MCF 10A (cell line): ENCODE data around the gene PACSIN2. TPM values are rescaled to one million over a fixed set of nuclear protein-coding genes. Genes with fewer than 3 reads are reported as not detected.

Experiments
- BruUV-seq: library from RNA; stranded (reverse); fragments of 400-500 nt; replicated peaks from 2 replicates; lab custom pipeline; 2021; lab: Mats Ljungman, UMichigan
- CTCF ChIA-PET: fragments of 300-600 bp; sonication (Branson Sonifier 250); formaldehyde crosslinking; extraction: SDS; loops from one replicate; lab custom pipeline; 2021; ENCODE audit warnings: antibody characterized with exemption, inconsistent platforms; lab: Yijun Ruan, JAX
- POLR2A ChIA-PET: fragments of 300-600, 350-650 bp; sonication (Branson Sonifier 250); formaldehyde crosslinking; extraction: SDS; loops from one replicate; lab custom pipeline; 2020; ENCODE audit warnings: antibody characterized with exemption, inconsistent platforms; lab: Yijun Ruan, JAX
- DNase-seq: peaks from one replicate; pipeline ENCODE4 v3.0.0-alpha.2; 2018; ENCODE audit not compliant: unreplicated experiment
- H3K27ac Mint-ChIP-seq: one replicate; pipeline ENCODE4 v1.8.0; 2022; ENCODE audit warnings: mild to moderate bottlenecking, low read depth, mixed read lengths; ENCODE audit not compliant: unreplicated experiment
- H3K27me3 Mint-ChIP-seq: one replicate; pipeline ENCODE4 v1.8.0; 2022; ENCODE audit warnings: mixed read lengths; ENCODE audit not compliant: insufficient read depth, unreplicated experiment
- H3K36me3 Mint-ChIP-seq: one replicate; pipeline ENCODE4 v1.8.0; 2022; ENCODE audit warnings: mild to moderate bottlenecking, moderate library complexity, mixed read lengths; ENCODE audit not compliant: insufficient read depth, unreplicated experiment
- H3K4me1 Mint-ChIP-seq: one replicate; pipeline ENCODE4 v1.8.0; 2022; ENCODE audit warnings: mixed read lengths; ENCODE audit not compliant: insufficient read depth, unreplicated experiment
- H3K4me3 Mint-ChIP-seq: one replicate; pipeline ENCODE4 v1.8.0; 2022; ENCODE audit warnings: mild to moderate bottlenecking, moderate library complexity, mixed read lengths; ENCODE audit not compliant: unreplicated experiment
- H3K9me3 Mint-ChIP-seq: one replicate; pipeline ENCODE4 v1.8.0; 2022; ENCODE audit warnings: mixed read lengths; ENCODE audit not compliant: unreplicated experiment
- intact Hi-C: fragments of 100-400 bp; cut with micrococcal nuclease; formaldehyde crosslinking; loops from 2 replicates; pipeline ENCODE4 v1.14.1; 2022
- total RNA-seq: library from RNA; stranded (reverse); gene quantifications from 2 replicates; pipeline ENCODE4 v1.2.3, GENCODE V29; 2022
- TF ChIP-seq, protein P1 (sequence below): fragments of 200-600 bp; IDR thresholded peaks from one replicate; pipeline ENCODE4 v1.8.0; 2022; ENCODE audit warnings: antibody characterized with exemption, mild to moderate bottlenecking; ENCODE audit not compliant: unreplicated experiment

PACSIN2 gene
- total RNA-seq, 1 experiment from 2014 or later, result 67.3 TPM

DNA sequence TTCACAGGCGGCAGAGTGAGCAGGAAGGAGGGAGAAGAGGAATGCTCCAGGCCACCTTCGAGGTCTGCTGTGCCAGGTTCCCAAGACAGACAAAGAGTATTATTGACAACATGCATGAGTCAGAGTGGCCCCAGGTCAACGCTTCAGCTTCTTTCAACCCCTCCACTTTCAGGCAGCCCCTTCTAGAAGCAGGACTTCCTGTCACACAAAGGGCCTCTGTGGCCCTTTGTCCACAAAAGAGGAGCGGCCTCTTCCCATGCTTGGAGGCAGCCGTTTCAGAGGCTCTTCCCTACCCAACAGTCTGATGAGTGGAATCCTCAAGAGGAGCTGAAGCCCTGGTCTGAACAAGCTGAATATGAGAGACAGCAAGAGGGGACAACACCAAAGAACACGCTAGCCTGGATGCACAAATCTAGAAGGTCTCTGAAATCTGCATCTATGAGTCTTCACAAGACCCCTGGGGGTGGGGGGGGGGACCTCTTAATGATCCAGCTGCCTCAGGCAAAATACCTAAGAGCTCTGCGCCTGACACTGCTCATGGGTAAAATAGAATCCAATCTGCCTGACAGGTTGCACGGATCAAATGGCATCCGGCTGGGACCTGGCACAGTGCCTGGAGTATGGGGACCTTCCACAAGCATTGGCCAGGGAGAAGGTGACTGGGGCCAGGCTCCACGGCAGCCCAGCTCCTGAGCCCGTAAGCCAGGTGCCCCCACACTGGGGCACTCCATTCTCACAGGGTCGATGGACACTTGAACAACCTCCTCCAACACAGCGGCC, 67.5 kb downstream of the PACSIN2 start:
- Mint-ChIP-seq H3K27ac (peak overlapping the region; percentile 55), H3K27me3 (no peaks in the 10 kb centered on the region), H3K9me3 (no peaks in the 10 kb centered on the region), H3K36me3 (peaks cover 7% of the 10 kb centered on the region), H3K4me1 (peaks cover 44% of the 10 kb centered on the region), H3K4me3 (no peak overlapping the region)
- no TSS peak for BruUV-seq
- TF ChIP-seq, protein P1, sequence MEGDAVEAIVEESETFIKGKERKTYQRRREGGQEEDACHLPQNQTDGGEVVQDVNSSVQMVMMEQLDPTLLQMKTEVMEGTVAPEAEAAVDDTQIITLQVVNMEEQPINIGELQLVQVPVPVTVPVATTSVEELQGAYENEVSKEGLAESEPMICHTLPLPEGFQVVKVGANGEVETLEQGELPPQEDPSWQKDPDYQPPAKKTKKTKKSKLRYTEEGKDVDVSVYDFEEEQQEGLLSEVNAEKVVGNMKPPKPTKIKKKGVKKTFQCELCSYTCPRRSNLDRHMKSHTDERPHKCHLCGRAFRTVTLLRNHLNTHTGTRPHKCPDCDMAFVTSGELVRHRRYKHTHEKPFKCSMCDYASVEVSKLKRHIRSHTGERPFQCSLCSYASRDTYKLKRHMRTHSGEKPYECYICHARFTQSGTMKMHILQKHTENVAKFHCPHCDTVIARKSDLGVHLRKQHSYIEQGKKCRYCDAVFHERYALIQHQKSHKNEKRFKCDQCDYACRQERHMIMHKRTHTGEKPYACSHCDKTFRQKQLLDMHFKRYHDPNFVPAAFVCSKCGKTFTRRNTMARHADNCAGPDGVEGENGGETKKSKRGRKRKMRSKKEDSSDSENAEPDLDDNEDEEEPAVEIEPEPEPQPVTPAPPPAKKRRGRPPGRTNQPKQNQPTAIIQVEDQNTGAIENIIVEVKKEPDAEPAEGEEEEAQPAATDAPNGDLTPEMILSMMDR, result no peak
- POLR2A ChIA-PET, result interaction anchor here (0.6 to 2.9 kb wide), 5 partner anchors 12 to 81 kb away, joined by 3 to 12 read pairs (median 3); no protein-coding TSS in a partner anchor
- intact Hi-C loops, result no loop called here
- peak; percentile 50 for DNase-seq
- CTCF ChIA-PET, result interaction anchor here (0.6 kb wide), 2 partner anchors 43 to 296 kb away, joined by 3 to 4 read pairs; no protein-coding TSS in a partner anchor

DNA sequence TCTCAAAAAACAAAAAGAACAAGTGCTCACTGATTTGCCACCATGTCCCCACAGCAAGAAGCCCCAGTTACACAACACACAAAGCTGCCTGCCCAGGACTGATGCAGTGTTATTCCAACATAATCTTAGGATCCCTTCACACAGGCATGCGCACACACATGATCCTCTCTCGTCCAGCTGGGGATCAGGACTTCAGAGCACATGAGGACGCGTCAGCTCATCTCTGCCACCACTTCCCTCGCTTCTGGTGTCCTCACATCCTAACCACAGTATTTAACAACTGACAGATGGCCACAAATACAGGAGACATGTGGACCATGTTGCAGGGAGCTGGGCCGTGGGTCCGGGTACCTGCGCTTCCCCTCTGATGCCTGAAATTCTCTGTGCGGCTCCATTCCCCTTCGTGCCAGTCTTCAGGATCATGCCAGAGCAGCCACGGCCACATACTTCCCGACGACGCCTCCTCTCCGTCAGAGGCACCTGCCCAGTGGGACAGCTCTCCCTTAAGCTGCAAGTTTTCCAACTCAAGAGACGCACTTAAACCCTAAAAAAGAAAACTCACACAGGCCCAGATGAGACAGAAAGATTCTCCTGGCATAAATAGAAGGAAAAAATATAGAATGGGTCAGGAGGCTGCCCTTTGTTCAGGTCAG, 68.3 kb downstream of the PACSIN2 start:
- Mint-ChIP-seq H3K27ac (peak overlapping the region; percentile 55), H3K9me3 (no peaks in the 10 kb centered on the region), H3K4me1 (peaks cover 43% of the 10 kb centered on the region), H3K27me3 (no peaks in the 10 kb centered on the region), H3K4me3 (no peak overlapping the region), H3K36me3 (peaks cover 7% of the 10 kb centered on the region)
- BruUV-seq, result no TSS peak
- no peak for DNase-seq
- CTCF ChIA-PET, result interaction anchor here (0.6 to 0.7 kb wide), 2 partner anchors 296 to 465 kb away, joined by 3 to 4 read pairs; no protein-coding TSS in a partner anchor
- POLR2A ChIA-PET, result interaction anchor here (0.8 to 2.9 kb wide), 2 partner anchors 12 to 13 kb away, joined by 3 to 12 read pairs; no protein-coding TSS in a partner anchor
- TF ChIP-seq, protein P1, result no peak
- intact Hi-C loops, result no loop called here

DNA sequence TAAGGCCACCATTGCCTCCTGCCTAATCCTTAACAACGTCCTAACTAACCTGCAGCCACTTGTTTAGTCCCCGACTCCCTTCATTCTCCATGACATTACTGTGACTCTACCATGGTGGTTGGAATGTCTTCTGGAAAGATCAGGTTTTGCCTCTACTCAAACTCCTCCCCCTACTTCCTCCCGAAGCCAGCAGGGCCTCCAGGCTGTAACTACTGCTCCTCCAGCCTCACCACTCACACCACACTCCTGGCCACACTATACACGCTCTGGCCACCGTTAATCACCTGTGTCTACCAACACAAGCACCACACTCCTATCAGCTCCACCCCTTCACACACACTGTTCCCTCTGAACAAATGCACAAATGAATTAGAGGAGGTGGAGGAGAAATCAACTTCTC, 69.2 kb downstream of the PACSIN2 start:
- Mint-ChIP-seq H3K9me3 (no peaks in the 10 kb centered on the region), H3K27ac (peak overlapping the region; percentile 57), H3K4me1 (peaks cover 44% of the 10 kb centered on the region), H3K27me3 (no peaks in the 10 kb centered on the region), H3K36me3 (peaks cover 7% of the 10 kb centered on the region), H3K4me3 (no peak overlapping the region)
- no peak for DNase-seq
- ChIA-PET POLR2A (interaction anchor here (2.9 kb wide), 1 partner anchor 13 kb away, joined by 12 read pairs; no protein-coding TSS in a partner anchor), CTCF (no interaction called here)
- no TSS peak for BruUV-seq
- TF ChIP-seq, protein P1, result no peak
- intact Hi-C loops, result no loop called here

DNA sequence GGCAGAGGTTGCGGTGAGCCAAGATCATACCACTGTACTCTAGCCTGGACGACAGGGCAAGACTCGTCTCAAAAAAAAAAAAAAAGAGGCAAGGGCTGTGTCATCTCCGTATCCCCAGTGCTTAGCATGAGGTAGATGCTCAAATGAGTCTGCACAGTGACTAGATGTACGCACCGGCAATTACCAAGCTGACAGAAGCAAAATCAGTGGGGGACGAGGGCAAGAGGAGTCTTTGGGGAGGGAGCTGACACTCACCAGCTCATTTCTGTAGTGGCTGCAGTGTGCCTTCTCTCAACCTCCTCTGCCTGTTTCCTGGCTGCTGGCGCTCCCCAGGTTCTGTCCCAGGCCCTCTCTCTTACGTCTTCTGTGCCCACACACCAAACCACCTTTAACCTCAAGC, 69.9 kb downstream of the PACSIN2 start:
- intact Hi-C loops, result no loop called here
- ChIA-PET POLR2A (interaction anchor here (0.6 to 2.9 kb wide), 4 partner anchors 11 to 26 kb away, joined by 3 to 12 read pairs (median 6); no protein-coding TSS in a partner anchor), CTCF (interaction anchor here (0.6 kb wide), 1 partner anchor 89 kb away, joined by 4 read pairs; no protein-coding TSS in a partner anchor)
- H3K27ac Mint-ChIP-seq, result no peak overlapping the region
- no peaks in the 10 kb centered on the region for H3K9me3 Mint-ChIP-seq
- peaks cover 7% of the 10 kb centered on the region for H3K36me3 Mint-ChIP-seq
- no peak overlapping the region for H3K4me3 Mint-ChIP-seq
- H3K27me3 Mint-ChIP-seq, result no peaks in the 10 kb centered on the region
- peaks cover 51% of the 10 kb centered on the region for H3K4me1 Mint-ChIP-seq
- no TSS peak for BruUV-seq
- no peak for DNase-seq
- TF ChIP-seq, protein P1, result no peak
